Fibroblast of skin of left quadriceps (primary cell): ENCODE measurements around the gene ACTN3.
"Not testable (repeated sequence)": the region's sequence is repeated elsewhere in the genome, so short reads cannot be mapped to it uniquely, and the experiment has no call there.

Experiments
- DNase-seq, 2 experiments: peaks; one replicate each; pipeline ENCODE4 v3.0.0-alpha.2; 2013; ENCODE audit warnings: low read depth in 2 of 2

The ACTN3 gene

GRCh38 chr11:66544952-66545351 is 1.8 kb upstream of the ACTN3 start:
- DNase-seq: not testable (repeated sequence)

GRCh38 chr11:66545701-66546367 is 869 bp upstream of the ACTN3 start, which contains the start of gene ZDHHC24:
Gene ZDHHC24 (minus strand): TSS chr11:66546048. CDS start chr11:66546003, 45 bp downstream.
- peak; percentile 94 for DNase-seq

GRCh38 chr11:66546966-66547661 is 411 bp downstream of the ACTN3 start:
- DNase-seq: no peak

GRCh38 chr11:66547662-66548009 is 933 bp downstream of the ACTN3 start:
- DNase-seq: no peak

- no peak for DNase-seq
These were observed 1.3 kb downstream of the ACTN3 start for GRCh38 chr11:66548041-66548440.

GRCh38 chr11:66548774-66549630 is 2.3 kb downstream of the ACTN3 start:
- DNase-seq: no peak

- DNase-seq: no peak
These were observed 3.0 kb downstream of the ACTN3 start for GRCh38 chr11:66549696-66550095.

GRCh38 chr11:66550887-66551286 is 4.2 kb downstream of the ACTN3 start:
- no peak for DNase-seq

GRCh38 chr11:66554602-66555001 is 7.9 kb downstream of the ACTN3 start:
- DNase-seq: no peak

- no peak for DNase-seq
These were observed 8.7 kb downstream of the ACTN3 start for GRCh38 chr11:66555416-66555815.

- no peak for DNase-seq
These were observed 9.4 kb downstream of the ACTN3 start for GRCh38 chr11:66556086-66556485.

- DNase-seq: no peak
These were observed 11.1 kb downstream of the ACTN3 start for GRCh38 chr11:66557733-66558326.

- no peak for DNase-seq
These were observed 12.6 kb downstream of the ACTN3 start for GRCh38 chr11:66559142-66559865.

GRCh38 chr11:66559866-66560676 is 13.4 kb downstream of the ACTN3 start:
- no peak for DNase-seq

- no peak for DNase-seq
These were observed 14.7 kb downstream of the ACTN3 start for GRCh38 chr11:66561178-66561974.

- DNase-seq: no peak
These were observed 15.2 kb downstream of the ACTN3 start for GRCh38 chr11:66561975-66562248.

- no peak for DNase-seq
These were observed 15.6 kb downstream of the ACTN3 start for GRCh38 chr11:66562275-66562674.

- no peak for DNase-seq
These were observed 16.3 kb downstream of the ACTN3 start for GRCh38 chr11:66562907-66563583.

- DNase-seq: no peak
These were observed 17.1 kb downstream of the ACTN3 start for GRCh38 chr11:66563832-66564231.
